Measurements from ENCODE around the gene IER5.

The IER5 gene

DNA sequence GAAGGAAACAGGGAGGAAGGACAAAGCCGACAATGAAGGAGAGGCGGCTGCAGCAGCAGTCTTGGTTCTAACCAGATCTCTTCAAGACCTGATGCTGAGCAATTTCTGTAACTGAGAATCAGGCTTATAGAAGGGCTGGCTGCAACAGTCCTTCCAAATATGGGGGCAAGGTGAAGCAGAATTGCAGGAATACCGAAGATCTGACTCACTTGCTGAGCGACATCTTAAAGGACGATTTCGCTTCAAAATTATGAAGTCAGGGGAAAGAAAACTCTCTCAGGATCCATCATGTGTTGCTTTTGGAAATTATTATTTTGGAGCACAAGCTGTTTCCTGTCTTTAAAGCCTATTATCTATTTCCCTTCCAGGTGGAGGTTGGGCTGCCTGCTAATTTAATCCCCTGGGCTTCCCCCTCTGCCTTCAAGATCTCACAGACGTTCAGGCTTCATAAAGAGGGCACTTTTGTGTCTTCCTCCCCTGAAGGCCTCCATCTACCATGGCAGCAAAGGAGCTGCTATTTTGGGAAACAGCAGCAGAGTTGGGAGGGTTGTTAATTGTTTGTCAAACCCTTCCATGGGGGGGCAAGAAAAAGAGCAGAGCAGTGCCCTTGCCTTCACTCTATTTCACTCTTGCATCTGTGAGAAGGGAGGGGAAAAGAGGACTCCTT is 10.8 kb upstream of the IER5 start:
- DNase-seq (ENCODE audit: low read depth) = peak; percentile 82

DNA sequence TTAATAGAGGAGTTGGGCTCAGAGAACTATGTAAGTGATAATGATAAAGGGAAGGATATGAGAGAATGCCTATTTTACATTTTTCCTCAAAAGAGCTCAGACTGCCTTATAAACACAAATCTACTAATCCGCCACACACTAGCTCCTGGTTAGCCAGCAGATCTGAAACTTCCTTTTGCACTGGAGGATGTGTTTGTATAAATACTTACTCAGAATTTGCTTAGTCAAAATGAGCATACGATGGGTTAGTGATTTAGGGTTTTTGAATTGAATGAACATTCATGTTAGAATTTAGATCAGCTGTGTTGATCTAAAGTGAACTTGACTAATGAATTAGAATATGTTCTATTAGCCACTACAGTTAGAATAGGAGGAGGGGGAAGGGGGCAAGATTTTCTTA is 9.1 kb upstream of the IER5 start:
- DNase-seq (ENCODE audit: low read depth) = peak; percentile 68

DNA sequence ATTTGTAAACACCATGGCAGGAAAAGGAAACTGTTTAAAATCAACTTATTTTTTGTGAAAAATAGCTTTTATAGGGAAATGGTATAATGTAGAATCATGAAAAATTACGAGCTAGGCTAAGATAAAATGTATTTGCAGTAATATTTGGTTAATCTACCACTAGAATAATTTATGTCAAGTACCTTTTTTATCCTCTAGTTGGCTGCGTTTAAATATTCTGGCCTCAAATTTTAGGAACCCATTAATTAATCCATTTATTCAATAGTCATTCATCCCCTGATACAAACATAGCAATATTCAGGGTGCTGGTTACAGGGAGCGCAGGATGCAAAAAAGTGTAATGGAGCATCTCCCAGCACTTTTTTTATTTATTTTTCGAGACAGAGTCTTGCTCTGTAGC is 8.6 kb upstream of the IER5 start:
- no peak for DNase-seq (ENCODE audit: low read depth)

DNA sequence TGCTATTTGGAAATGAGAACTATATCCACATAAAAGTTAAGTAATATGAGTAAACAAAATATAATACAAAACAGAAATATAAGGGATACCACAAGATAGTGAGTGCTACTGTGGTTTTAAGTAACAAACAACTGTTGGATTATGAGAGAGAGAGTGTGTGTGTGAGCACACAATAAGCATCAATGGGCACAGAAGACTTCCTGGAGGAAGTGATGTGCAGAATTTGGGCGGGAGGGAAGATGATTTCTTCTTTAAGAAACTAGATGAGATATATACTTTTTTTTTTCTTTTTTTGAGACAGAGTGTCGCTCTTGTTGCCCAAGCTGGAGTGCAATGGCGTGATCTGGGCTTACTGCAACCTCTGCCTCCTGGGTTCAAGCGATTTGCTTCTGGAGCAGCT is 7.9 kb upstream of the IER5 start:
- DNase-seq (ENCODE audit: low read depth) = no peak

DNA sequence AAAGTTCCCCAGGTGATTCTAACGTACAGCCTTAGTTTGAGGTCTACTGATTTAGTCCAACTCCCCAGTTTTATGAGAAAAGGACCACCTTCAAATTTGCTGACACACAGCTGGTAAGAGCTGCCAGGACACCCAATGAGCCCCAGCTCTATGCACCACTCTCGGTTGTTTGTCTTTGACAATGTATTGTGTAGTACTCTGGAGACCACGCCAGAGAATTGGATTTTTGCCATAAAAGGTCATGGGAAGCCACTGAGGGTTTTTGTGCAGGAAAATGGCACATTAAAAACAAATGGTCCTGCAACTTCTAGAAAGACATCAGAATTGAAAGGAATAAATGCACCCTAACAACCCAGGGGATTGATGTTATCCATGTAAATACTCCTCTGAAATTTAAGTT is 7.1 kb upstream of the IER5 start:
- no peak for DNase-seq (ENCODE audit: low read depth)

DNA sequence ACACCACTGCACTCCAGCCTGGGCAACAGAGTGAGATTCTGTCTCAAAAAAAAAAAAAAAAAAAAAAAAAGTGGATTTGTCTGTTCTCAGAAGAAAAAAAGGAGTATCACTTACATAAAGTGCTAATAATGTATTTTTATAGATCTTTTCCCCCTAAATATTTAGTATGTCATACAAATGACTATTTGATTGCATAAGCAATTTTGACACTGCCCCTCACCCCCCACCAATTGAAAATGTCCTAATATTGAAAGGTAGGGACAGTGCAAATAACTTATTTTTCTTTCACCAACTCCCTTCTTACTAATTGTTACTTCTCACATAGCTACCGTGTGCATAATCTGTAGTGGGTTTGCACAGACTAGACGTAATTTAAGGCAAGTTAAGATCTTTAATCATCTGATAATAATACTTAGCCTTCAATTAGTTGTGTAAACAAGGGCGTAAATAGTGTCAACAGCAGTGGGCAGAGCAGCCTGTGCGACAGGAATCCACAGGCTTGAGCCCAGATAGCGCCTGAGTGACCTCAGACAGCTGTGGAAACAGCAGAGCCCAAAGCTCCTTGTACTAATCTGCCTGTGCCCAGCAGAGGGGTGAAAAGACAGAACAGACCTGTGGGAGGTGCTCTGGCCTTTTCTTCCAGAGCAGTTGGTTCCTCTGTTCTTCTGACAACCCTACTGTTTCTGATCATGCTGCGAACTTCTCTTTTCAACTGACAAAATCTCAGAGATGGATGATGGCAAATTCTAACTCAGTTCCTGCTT is 4.5 kb upstream of the IER5 start:
- peak; percentile 63 for DNase-seq (ENCODE audit: low read depth)

DNA sequence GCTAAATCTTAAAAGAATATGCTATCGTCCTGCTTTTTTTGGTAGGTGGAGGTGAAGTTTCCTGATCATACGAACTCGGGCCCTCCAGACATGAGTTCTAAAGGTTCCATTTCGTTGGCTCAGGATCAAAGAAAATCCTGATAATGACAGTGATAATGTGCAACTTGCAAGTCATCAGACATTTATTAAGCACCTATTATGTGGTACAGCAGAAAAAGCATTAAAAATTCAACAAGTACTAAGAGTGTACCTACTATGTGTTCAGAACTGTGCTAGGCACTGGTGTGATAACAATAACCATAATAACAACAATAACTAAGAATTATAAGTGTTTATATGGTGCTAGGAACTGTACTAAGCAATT is 3.9 kb upstream of the IER5 start:
- no peak for DNase-seq (ENCODE audit: low read depth)

DNA sequence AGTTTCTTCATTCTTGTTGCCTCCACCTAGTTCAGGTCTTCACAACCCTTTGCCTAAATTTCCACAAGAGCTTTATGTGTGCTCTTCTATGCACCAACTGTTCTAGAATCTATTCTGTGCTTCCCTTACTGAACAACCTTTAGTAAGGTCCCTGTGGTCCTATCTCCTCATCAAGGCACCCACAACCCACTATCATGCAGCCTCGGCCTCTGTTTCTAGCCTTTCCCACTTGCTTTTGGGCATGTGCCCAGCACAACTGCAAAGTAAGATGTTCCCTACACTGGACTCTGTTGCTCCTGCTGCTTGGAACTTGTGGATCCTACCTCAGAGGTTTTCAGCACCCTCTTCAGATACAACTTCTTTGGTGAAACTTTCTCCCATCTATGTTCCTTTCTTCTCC is 2.4 kb upstream of the IER5 start:
- no peak for DNase-seq (ENCODE audit: low read depth)

DNA sequence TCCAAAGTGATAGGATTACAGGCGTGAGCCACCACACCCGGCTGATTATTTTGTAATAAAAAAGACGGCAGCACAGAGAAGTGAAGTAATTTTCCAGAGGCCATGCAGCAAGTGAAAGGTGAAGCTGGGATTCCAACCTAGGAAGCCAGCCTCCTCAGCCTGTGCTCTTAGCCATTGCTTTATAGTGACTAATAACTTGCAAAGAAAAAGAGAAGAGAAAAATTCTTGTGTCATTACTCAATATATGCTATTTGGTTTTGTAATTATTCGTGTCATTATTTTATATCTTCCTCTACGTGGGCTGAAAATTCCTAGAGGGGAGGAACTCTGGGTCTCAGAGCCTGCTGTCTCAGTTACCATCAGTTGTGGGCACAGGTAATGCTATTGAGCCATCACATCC is 1.6 kb upstream of the IER5 start:
- DNase-seq (ENCODE audit: low read depth) = peak; percentile 93

DNA sequence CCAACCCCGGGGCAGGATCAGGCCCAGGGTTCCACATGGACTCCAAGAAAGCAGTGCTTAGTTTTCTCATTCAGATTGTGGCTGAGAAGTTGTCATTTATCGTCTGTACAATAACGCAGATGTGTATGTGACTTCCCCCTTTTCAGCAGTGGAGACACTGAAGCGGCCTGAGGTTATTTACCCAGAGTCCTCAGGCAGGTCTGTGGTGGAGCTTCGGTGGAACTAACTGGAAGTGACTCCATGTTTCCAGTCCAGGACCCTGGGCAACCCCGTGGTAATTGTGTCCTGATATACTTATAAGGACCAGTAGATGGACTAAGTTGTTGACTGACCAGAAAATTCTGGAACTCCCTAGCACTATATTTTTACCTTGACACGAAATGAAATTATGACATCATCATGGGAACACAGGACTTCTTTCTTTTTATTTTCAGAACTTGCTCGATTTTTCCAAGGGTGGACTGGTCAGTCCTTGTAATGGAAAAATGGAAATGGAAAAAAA is 1.0 kb upstream of the IER5 start:
- peak; percentile 67 for DNase-seq (ENCODE audit: low read depth)

DNA sequence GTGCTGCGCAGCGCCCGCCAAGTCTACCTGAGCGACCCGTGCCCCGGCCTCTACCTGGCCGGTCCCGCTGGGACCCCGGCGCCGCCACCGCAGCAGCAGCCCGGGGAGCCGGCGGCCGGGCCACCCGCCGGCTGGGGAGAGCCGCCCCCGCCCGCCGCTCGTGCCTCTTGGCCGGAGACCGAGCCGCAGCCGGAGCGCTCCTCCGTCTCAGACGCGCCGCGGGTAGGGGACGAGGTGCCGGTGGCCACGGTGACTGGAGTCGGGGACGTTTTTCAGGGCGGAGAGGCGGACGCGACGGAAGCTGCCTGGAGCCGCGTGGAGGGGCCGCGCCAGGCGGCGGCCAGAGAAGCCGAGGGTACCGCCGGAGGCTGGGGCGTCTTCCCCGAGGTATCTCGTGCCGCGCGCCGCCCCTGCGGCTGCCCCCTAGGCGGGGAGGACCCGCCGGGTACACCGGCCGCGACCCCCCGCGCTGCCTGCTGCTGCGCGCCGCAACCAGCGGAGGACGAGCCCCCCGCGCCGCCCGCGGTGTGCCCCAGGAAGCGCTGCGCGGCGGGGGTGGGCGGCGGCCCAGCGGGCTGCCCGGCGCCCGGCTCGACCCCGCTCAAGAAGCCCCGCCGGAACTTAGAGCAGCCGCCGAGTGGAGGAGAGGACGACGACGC is 646 bp downstream of the IER5 start:
- DNase-seq (ENCODE audit: low read depth) = no peak

DNA sequence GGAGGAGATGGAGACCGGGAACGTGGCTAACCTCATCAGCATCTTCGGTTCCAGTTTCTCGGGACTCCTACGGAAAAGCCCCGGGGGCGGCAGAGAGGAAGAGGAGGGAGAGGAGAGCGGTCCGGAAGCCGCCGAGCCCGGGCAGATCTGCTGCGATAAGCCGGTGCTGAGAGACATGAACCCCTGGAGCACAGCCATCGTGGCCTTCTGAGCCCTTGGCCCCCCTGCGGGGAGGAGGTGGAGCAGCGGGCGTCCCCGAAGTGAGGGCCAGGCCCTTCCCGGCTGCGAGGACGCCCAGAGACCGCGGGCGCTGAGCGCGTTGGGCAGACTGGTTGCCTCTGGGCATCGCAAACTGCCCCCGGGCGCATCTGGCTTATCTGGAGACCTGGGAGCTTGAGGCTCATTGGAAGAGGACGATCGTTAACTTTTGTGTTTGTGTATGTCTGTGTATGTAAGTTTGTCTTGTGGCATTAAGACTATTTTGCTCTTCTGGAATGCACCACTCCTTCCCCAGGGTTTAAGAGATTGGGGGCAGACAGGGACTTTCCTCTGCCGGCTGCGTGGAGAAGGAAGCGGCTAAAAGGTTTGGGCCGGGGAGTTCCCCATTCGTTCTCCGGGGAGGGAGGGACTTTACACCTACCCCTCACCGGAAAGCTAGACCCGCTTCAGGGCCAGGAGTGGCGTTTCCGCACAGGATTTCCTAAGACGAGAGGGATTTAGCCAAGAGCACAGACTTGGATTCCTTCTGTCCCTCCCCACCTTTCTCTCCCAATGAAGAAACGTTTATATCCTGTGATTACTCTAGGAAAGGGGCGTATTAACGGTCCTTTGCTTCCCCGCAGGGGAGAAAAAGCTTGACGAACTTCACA is 1.4 kb downstream of the IER5 start:
- peak; percentile 76 for DNase-seq (ENCODE audit: low read depth)

DNA sequence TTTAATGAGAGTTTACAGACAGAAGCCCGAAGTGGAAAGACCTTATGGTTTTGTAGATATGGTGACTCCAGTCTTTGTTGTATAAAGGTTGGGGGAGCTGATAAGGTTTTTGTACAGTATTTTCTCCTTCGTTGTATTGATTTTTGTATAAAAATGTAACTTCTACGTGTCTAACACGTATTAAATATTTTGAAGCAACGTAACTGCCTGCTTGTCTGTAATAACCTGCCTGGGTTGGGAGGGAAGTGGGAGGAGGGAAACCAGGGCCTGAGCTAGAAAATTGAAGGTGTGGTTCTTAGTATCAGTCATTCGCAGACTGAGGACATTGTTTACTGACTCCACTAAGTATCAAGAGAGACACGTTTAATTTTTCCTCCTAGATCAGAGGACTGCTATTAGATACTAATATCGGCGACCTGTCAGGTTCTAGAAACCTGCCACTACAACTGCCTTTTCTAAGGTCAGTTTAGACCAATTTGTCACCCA is 2.2 kb downstream of the IER5 start:
- DNase-seq (ENCODE audit: low read depth) = peak; percentile 61

DNA sequence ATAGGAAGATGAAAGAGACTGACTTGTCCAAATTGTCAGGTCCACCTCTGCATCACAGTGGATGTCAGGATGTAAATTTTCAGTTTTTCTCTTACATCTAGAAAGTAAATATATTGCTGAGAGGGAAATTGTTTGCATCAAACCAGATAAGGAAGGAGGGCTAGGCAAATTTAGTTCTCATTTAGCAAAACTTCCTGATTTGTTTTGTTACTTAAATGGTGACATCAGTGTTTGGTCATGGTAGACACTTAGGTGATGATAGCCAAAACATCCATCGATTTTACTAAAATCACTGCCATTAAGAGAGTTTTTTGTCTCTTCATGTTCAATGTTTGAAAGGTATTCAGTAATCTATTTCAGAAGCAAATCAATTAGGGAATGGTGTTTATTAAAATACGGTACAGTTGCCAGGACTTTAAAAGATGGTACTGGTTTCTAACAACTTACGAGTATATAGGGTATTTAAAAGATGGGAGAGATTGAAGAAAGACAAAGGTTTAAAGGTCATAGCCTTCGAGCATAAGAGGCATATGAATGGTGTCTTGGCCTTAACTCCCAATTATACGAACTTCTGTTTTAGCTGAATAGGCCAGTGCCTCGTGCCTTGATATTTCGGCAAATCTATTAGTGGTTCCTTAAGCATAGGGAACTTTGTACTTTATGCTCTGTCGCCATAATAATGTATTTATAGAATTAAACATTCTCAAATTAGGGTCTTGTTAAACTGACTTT is 3.0 kb downstream of the IER5 start:
- DNase-seq (ENCODE audit: low read depth) = no peak

DNA sequence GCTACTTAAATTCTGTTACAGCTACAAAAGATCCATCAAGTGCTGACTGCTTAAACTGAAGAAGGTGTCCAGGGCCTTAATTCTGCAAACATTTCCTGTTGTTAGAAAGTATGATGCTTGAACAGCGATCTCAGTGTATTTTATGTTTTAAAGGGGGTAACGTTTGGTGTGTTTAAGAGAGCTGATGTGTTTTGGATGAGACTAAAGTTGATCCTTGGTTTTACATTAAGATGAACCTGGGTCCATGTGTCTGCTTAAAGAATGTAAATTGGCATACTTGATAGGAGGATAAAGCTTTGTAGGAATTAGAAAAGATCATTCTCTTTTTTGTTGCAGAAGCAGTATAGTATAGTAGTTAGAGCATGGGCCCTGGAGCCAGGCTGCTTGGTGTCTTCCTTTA is 3.6 kb downstream of the IER5 start:
- no peak for DNase-seq (ENCODE audit: low read depth)

DNA sequence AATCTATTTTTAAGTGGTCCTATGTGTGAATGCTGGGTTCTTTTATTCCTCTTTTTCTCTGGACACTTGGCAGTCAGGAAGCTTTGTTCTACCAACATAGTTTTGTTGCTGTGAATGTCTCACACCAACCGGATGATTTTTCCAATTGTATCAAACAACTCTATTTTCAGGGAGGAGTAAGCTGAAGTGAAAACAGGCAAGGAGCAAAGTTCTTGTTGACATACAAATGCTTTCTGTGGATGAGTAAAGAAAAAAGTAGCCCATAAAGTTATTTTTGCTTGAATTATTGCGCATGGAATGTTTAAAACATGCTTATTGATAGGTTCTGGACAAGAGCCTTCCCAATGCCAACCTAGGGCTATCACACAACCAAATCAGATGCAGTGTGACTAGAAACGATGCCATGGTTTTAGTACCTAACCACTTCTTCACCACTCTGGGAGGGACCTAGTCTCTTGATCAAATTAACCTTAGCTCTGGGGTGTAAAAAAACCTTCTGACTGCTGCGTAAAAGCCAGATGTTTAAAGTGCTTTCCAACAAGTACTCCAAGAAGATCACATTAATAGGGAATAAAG is 4.5 kb downstream of the IER5 start:
- no peak for DNase-seq (ENCODE audit: low read depth)

DNA sequence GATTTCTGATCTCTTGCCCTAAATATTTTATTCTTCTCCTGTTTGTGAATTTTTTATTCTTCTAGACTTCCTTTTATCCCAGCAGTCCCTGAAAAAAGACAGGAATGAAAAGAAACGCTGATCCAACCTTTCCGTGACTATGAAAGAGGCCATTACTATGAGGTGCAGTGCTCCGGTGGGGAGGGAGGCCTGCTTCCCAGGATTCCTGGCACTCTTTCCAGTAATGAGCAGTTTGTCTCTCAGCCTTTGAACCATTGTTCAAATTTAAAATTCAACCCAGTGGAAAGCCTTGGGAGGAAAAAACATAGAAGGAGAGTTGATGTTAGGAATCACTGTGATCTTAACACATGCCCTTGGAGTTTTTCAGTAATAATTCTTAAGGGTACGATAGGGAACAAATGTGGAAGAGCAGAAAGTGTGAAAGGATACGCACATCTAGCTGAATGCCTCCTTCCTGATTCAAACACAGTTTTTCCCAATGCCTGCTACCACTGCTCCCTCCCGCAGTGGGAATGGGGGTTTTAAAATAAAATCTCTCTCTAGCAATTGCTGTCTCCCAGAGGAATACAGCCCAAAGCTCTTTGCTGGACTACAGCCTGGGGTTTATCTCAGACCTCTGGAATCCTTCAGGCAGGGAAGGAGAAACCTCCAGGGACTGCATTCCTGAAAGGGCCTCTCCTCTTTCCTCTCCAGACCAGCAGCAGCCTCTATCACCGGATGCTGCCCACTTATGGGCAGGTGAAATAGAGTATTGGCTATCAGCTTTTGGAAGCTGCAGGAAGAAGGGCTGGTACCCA is 6.1 kb downstream of the IER5 start:
- peak; percentile 82 for DNase-seq (ENCODE audit: low read depth)

DNA sequence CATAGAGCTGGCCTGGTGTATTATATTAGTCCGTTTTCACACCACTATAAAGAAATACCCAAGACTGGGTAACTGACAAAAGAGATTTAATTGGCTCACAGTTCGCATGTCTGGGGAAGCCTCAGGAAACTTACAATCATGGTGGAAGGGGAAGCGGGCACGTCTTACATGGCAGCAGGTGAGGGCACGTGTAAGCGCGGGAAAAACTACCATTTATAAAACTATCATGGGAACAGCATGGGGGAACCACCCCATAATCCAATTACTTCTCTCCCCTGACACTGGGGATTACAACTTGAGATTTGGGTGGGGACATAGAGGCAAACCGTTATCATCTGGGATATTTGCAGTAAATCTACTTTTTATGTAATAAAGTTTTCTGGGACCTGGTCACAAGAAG is 6.8 kb downstream of the IER5 start:
- no peak for DNase-seq (ENCODE audit: low read depth)

DNA sequence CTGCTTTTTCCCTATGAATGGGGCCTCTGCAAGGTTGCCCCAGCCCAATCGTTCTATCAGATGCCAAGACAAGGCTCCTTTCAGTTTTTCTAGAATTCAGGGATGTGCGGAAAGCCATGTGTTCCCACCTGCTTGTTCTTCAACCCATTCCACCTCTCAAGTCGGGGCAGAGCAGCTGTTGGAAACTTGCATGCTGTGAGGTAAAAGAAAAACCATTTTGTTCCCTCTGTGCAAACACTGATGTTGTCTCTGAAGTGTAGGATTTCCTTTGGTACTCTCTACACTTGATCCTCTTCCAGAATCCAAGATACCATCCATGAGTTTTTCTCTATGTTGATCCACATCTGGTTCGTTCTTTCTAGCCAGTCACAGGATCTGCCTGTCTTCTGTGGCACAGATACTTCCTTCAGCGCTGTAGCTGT is 7.3 kb downstream of the IER5 start:
- no peak for DNase-seq (ENCODE audit: low read depth)

DNA sequence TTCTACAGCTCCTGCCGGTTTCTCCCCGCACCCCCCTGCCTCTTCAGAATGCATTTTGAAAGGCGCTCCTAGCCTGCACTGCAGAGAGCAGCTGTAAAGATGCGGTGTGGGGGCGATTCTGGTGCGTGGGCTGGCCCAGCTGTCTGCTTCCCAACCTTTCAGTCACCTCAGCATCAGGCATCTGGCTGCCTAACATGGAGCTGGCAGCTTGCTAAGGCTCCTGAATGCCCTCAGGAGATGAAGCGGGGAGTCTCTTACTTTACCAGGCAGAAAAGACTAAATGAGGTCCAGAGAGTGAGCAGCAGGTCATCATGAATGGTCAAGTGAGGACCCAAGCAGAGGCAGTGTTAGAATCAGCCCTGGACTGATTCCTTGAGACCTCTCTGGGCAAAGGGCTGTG is 8.7 kb downstream of the IER5 start:
- peak; percentile 46 for DNase-seq (ENCODE audit: low read depth)
